ENCODE measurements around the gene GPC2. TPM values are rescaled to one million over a fixed set of nuclear protein-coding genes. Genes with fewer than 3 reads are reported as not detected.

GPC2 gene
- total and polyA plus RNA-seq, 2 donors (not counting 3 experiments of a cell fraction or from before 2014, with no cell fraction given), result 9.2 to 17.5 TPM

DNA sequence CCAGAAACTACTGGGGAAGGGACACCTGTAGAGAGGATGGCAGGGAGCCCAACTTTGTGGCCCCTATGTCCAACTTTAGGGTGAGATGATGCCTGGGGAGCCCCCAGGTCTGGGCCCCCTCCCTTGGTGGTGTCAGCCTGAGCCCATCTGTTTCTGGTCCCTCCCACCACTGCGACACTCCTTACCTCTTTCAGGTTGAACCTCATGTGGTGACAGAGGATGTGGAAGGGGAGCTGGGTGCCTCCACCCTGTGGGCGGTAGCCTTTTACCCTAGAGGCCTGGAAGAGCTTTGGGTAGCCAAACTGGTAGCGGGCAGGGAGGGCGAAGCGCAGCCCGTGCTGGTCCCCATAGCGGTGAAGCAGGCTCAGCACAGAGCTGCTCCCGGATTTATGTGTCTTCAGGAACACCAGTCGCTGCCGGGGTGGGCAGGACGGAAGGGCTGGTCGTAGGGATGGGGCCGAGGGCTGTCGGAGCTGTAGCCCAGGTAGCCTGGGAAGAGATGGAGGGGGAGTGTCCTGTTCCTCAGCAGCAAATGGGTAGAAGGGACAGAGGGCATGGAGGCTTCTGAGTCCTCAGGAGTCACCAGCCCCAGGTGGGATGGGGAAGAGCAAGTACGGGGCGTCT is 10.8 kb downstream of the GPC2 start:
- intact Hi-C loops (cut with micrococcal nuclease) (no loop called here), dilution Hi-C loops (cut with MboI; ENCODE audit: extremely low pct_ligation_motif_present, low sequenced_read_pairs) (no loop called here)
- Histone ChIP-seq H4K20me1 (replicated peaks; ENCODE audit: control insufficient read depth, extremely low read depth, insufficient read depth, low read length) (no peaks in the 10 kb centered on the region), H3K27ac (ENCODE audit: insufficient read depth, low read depth, low read length) (no peak overlapping the region), H3K27me3 (ENCODE audit: control insufficient read depth in 2 of 2, insufficient read depth in 2 of 2, low read length in 2 of 2) (peaks cover 5 to 15% of the 10 kb centered on the region in 2 experiments), H3K79me2 (ENCODE audit: control insufficient read depth, insufficient read depth, low read length) (no peaks in the 10 kb centered on the region), H3K36me3 (ENCODE audit: control insufficient read depth in 2 of 2, extremely low read depth in 1 of 2, insufficient read depth in 2 of 2, low read length in 2 of 2) (no peaks in the 10 kb centered on the region), H3K9me1 (replicated peaks; ENCODE audit: control insufficient read depth, extremely low read depth, insufficient read depth, low read length) (no peaks in the 10 kb centered on the region), H3K4me3 (replicated peaks in 1 of 3; ENCODE audit: insufficient read depth in 1 of 3, low read depth in 1 of 3, low read length in 3 of 3) (no peak overlapping the region), H3K4me1 (ENCODE audit: control insufficient read depth, extremely low read depth, insufficient read depth, low read length) (peaks cover 14% of the 10 kb centered on the region), H2AFZ (ENCODE audit: low read depth, low read length) (no peak overlapping the region), H3K9ac (replicated peaks; ENCODE audit: extremely low read depth, insufficient read depth, low read length) (no peak overlapping the region), H3K4me2 (ENCODE audit: insufficient read depth, low read length) (no peak overlapping the region), H3K9me3 (replicated peaks; ENCODE audit: control insufficient read depth, insufficient read depth, low read length) (no peaks in the 10 kb centered on the region)
- BruUV-seq (replicated peaks), result no TSS peak
- POLR2A ChIA-PET, result interaction anchor here (1.3 kb wide), 1 partner anchor 11 kb away, joined by 3 read pairs; the partner anchor contains the start of gene GPC2
- CTCF ChIA-PET, result interaction anchor here (1.6 to 4.4 kb wide), 2 partner anchors 10 kb away, joined by 4 to 17 read pairs; partner anchors contain the start of genes GPC2 and STAG3
- DNase-seq (ENCODE audit: low read depth, low spot score), result no peak
- FAIRE-seq, result no peak
- TF ChIP-seq, protein P1, sequence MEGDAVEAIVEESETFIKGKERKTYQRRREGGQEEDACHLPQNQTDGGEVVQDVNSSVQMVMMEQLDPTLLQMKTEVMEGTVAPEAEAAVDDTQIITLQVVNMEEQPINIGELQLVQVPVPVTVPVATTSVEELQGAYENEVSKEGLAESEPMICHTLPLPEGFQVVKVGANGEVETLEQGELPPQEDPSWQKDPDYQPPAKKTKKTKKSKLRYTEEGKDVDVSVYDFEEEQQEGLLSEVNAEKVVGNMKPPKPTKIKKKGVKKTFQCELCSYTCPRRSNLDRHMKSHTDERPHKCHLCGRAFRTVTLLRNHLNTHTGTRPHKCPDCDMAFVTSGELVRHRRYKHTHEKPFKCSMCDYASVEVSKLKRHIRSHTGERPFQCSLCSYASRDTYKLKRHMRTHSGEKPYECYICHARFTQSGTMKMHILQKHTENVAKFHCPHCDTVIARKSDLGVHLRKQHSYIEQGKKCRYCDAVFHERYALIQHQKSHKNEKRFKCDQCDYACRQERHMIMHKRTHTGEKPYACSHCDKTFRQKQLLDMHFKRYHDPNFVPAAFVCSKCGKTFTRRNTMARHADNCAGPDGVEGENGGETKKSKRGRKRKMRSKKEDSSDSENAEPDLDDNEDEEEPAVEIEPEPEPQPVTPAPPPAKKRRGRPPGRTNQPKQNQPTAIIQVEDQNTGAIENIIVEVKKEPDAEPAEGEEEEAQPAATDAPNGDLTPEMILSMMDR (IDR thresholded peaks at IDR 0.05; ENCODE audit: extremely low read depth in 1 of 2, insufficient read depth in 1 of 2, low read depth in 1 of 2, low read length in 2 of 2), result no peak
- TF ChIP-seq MYC (IDR thresholded peaks at IDR 0.05; ENCODE audit: low read depth, low read length) (no peak), POLR2A (IDR thresholded peaks at IDR 0.05; ENCODE audit: low read depth, low read length) (no peak)

DNA sequence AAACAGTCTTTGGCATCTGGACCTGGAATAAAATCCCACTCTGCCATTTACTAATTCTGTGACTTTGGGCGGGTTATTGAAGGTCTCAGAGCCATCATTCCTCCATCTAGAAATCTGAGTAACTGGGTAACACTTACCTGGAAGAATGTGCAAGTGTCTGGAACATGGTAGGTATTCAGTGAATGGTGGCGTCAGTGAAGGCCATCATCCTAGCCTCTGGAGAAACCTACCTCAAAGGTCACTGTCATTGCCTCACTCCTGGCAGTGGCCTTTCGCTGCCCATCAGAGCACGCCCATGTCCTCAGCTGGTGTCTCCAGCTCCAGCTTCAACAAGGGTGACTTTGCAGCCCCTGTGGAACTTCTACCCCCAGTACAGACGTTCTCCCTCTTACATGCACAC is 13.3 kb downstream of the GPC2 start:
- intact Hi-C loops (cut with micrococcal nuclease) (no loop called here), dilution Hi-C loops (cut with MboI; ENCODE audit: extremely low pct_ligation_motif_present, low sequenced_read_pairs) (no loop called here)
- Histone ChIP-seq H3K36me3 (ENCODE audit: control insufficient read depth in 2 of 2, extremely low read depth in 1 of 2, insufficient read depth in 2 of 2, low read length in 2 of 2) (no peaks in the 10 kb centered on the region), H3K4me1 (ENCODE audit: control insufficient read depth, extremely low read depth, insufficient read depth, low read length) (peaks cover 18% of the 10 kb centered on the region), H2AFZ (ENCODE audit: low read depth, low read length) (no peak overlapping the region), H3K27me3 (ENCODE audit: control insufficient read depth in 2 of 2, insufficient read depth in 2 of 2, low read length in 2 of 2) (peaks cover 5 to 15% of the 10 kb centered on the region in 2 experiments), H3K4me3 (replicated peaks in 1 of 3; ENCODE audit: insufficient read depth in 1 of 3, low read depth in 1 of 3, low read length in 3 of 3) (no peak overlapping the region), H3K9me3 (replicated peaks; ENCODE audit: control insufficient read depth, insufficient read depth, low read length) (no peaks in the 10 kb centered on the region), H4K20me1 (replicated peaks; ENCODE audit: control insufficient read depth, extremely low read depth, insufficient read depth, low read length) (no peaks in the 10 kb centered on the region), H3K79me2 (ENCODE audit: control insufficient read depth, insufficient read depth, low read length) (no peaks in the 10 kb centered on the region), H3K27ac (ENCODE audit: insufficient read depth, low read depth, low read length) (no peak overlapping the region), H3K9me1 (replicated peaks; ENCODE audit: control insufficient read depth, extremely low read depth, insufficient read depth, low read length) (no peaks in the 10 kb centered on the region), H3K9ac (replicated peaks; ENCODE audit: extremely low read depth, insufficient read depth, low read length) (no peak overlapping the region), H3K4me2 (ENCODE audit: insufficient read depth, low read length) (no peak overlapping the region)
- no peak for TF ChIP-seq GATA2 (IDR thresholded peaks at IDR 0.05; ENCODE audit: insufficient read depth, insufficient read length, low read depth, low read length)
- TF ChIP-seq, protein P1 (IDR thresholded peaks at IDR 0.05; ENCODE audit: extremely low read depth in 1 of 2, insufficient read depth in 1 of 2, low read depth in 1 of 2, low read length in 2 of 2), result no peak
- no peak for TF ChIP-seq JUN (IDR thresholded peaks at IDR 0.05; ENCODE audit: borderline replicate concordance, insufficient read depth, insufficient read length, low read depth)
- TF ChIP-seq, protein P2, sequence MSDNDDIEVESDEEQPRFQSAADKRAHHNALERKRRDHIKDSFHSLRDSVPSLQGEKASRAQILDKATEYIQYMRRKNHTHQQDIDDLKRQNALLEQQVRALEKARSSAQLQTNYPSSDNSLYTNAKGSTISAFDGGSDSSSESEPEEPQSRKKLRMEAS (IDR thresholded peaks at IDR 0.05; ENCODE audit: insufficient read depth, insufficient read length), result no peak
- no peak for TF ChIP-seq FOS (IDR thresholded peaks at IDR 0.05; ENCODE audit: borderline replicate concordance, insufficient read depth, low read length)
- TF ChIP-seq POLR2AphosphoS5 (IDR thresholded peaks at IDR 0.05; ENCODE audit: insufficient read depth, low read depth, low read length), result no peak
- TF ChIP-seq MYC (IDR thresholded peaks at IDR 0.05; ENCODE audit: low read depth, low read length), result no peak
- TF ChIP-seq POLR2A (IDR thresholded peaks at IDR 0.05; ENCODE audit: low read depth, low read length), result no peak
- TF ChIP-seq EZH2 (IDR thresholded peaks at IDR 0.05; ENCODE audit: borderline replicate concordance, low read depth, low read length, severe bottlenecking), result no peak
- ChIA-PET POLR2A (no interaction called here), CTCF (interaction anchor here (1.1 to 1.3 kb wide), 2 partner anchors 14 to 26 kb away, joined by 3 read pairs; partner anchors contain the start of genes GPC2 and STAG3)
- DNase-seq (ENCODE audit: low read depth, low spot score) (no peak), FAIRE-seq (no peak)
- no TSS peak for BruUV-seq (replicated peaks)
